GM23338 (cell line): ENCODE measurements around the gene UGT1A7. TPM values are rescaled to one million over a fixed set of nuclear protein-coding genes. Genes with fewer than 3 reads are reported as not detected.

Experiments used
- ATAC-seq: fragments of 200-7000 bp; cut with Tn5 transposase; 3 replicates; pipeline ENCODE4 v1.9.1; 2020
- DNase-seq: peaks from one replicate; pipeline ENCODE4 v3.0.0-alpha.2; 2015; ENCODE audit warnings: low spot score
- H2AFZ ChIP-seq: fragments of 200-600 bp; sonication (generic); 2 replicates; pipeline ENCODE4 v1.8.0; 2016; ENCODE audit warnings: antibody characterized with exemption, mild to moderate bottlenecking, moderate library complexity
- H3F3A ChIP-seq: fragments of 200-600 bp; sonication (generic); replicated peaks from 2 replicates; pipeline ENCODE4 v1.8.0; 2017; ENCODE audit warnings: antibody characterized with exemption, mixed run types, low read depth
- H3K27ac ChIP-seq: fragments of 200-600 bp; sonication (generic); 2 replicates; pipeline ENCODE4 v1.6.1; 2016; ENCODE audit warnings: low read depth
- H3K27me3 ChIP-seq: fragments of 200-600 bp; sonication (generic); 2 replicates; pipeline ENCODE4 v1.8.0; 2016; ENCODE audit warnings: mild to moderate bottlenecking, mixed run types, moderate library complexity; ENCODE audit not compliant: insufficient read depth
- H3K36me3 ChIP-seq: fragments of 200-600 bp; sonication (generic); 2 replicates; pipeline ENCODE4 v1.8.0; 2016; ENCODE audit warnings: mild to moderate bottlenecking; ENCODE audit not compliant: insufficient read depth
- H3K4me1 ChIP-seq: fragments of 200-600 bp; sonication (generic); 2 replicates; pipeline ENCODE4 v1.8.0; 2016; ENCODE audit warnings: mild to moderate bottlenecking, moderate library complexity; ENCODE audit not compliant: insufficient read depth
- H3K4me2 ChIP-seq: fragments of 200-600 bp; sonication (generic); 2 replicates; pipeline ENCODE4 v1.7.1; 2017; ENCODE audit warnings: mixed run types
- H3K4me3 ChIP-seq: fragments of 200-600 bp; sonication (generic); 2 replicates; pipeline ENCODE4 v1.6.1; 2016; ENCODE audit warnings: mixed run types
- H3K79me2 ChIP-seq: fragments of 200-600 bp; sonication (generic); replicated peaks from 2 replicates; pipeline ENCODE4 v1.8.0; 2017; ENCODE audit warnings: mild to moderate bottlenecking; ENCODE audit not compliant: insufficient read depth
- H3K9me2 ChIP-seq: fragments of 200-600 bp; sonication (generic); 2 replicates; pipeline ENCODE4 v1.8.0; 2017; ENCODE audit not compliant: insufficient read depth
- H4K20me1 ChIP-seq: fragments of 200-600 bp; sonication (generic); replicated peaks from 2 replicates; pipeline ENCODE4 v1.8.0; 2017; ENCODE audit warnings: mild to moderate bottlenecking; ENCODE audit not compliant: insufficient read depth
- H3K27ac Mint-ChIP-seq: 2 replicates; pipeline ENCODE4 v1.8.0; 2020; ENCODE audit warnings: inconsistent platforms, mild to moderate bottlenecking, moderate library complexity, mixed read lengths
- H3K27me3 Mint-ChIP-seq: 3 replicates; pipeline ENCODE4 v1.8.0; 2022; ENCODE audit warnings: low read depth, mild to moderate bottlenecking, moderate library complexity, mixed read lengths, inconsistent platforms; ENCODE audit not compliant: insufficient read depth, poor library complexity
- H3K36me3 Mint-ChIP-seq: 3 replicates; pipeline ENCODE4 v1.8.0; 2021; ENCODE audit warnings: low read depth, mild to moderate bottlenecking, inconsistent platforms, moderate library complexity, mixed read lengths
- H3K4me1 Mint-ChIP-seq: 3 replicates; pipeline ENCODE4 v1.8.0; 2020; ENCODE audit warnings: mild to moderate bottlenecking, inconsistent platforms, mixed read lengths
- H3K4me3 Mint-ChIP-seq: 3 replicates; pipeline ENCODE4 v1.8.0; 2021; ENCODE audit warnings: moderate library complexity, mild to moderate bottlenecking, inconsistent platforms, mixed read lengths
- H3K9me3 Mint-ChIP-seq: 3 replicates; pipeline ENCODE4 v1.8.0; 2020; ENCODE audit warnings: moderate library complexity, mild to moderate bottlenecking, inconsistent platforms, mixed read lengths
- ETS1 ChIP-seq: IDR thresholded peaks from 2 replicates; pipeline ENCODE4 v1.6.1; 2016; ENCODE audit warnings: antibody characterized with exemption
- NANOG ChIP-seq: IDR thresholded peaks from 2 replicates; pipeline ENCODE4 v1.6.1; 2016; ENCODE audit warnings: antibody characterized with exemption, borderline replicate concordance
- STAT1 ChIP-seq: IDR thresholded peaks from one replicate; pipeline ENCODE4 v1.6.1; 2016; ENCODE audit warnings: antibody characterized with exemption; ENCODE audit not compliant: unreplicated experiment
- ZNF114 ChIP-seq: fragments of 250-450 bp; sonication (Bioruptor Pico); IDR thresholded peaks from 2 replicates; pipeline ENCODE4 v1.5.0; 2020; ENCODE audit warnings: mild to moderate bottlenecking, moderate library complexity
- polyA plus RNA-seq: library from polyadenylated mRNA; unstranded; fragments of >200 nt; fragmentation: Nextera tagmentation; extraction: Ambion mirVana; gene quantifications from 2 replicates; pipeline ENCODE4 v1.2.1, GENCODE V29; 2016
- total RNA-seq: library from RNA; depleted of rRNA; stranded (reverse); fragments of >200 nt; shearing (Covaris generic); gene quantifications from 2 replicates; pipeline ENCODE4 v1.2.3, GENCODE V29; 2014
- TF ChIP-seq, protein P1 (sequence below): fragments of 250-450 bp; sonication (Bioruptor Pico); IDR thresholded peaks from 2 replicates; pipeline ENCODE4 v1.5.0; 2020; ENCODE audit warnings: mild to moderate bottlenecking, moderate library complexity

Gene UGT1A7
- total and polyA plus RNA-seq, 2 experiments from 2014 or later = not detected

DNA sequence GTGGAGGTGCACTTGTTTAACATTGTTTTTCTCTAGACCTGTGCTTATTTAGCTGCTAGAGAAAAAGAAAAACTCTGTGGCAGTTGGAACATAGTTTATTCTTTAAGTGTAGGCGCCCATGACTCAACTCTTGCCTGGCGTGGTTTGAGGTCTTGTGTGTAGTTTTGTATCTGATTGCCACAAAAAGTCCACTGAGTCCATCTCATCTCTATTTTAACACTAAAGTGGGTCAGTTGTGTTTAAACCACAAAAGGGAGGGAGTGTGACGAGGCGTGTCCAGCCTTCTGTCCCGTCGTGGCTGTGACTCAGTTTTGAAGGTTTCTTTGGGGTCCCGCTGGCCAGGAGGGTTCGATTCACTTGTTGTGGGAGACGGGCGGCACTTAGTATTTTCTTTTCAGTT is 25.3 kb upstream of the UGT1A7 start (continued):
- TF ChIP-seq, protein P1, sequence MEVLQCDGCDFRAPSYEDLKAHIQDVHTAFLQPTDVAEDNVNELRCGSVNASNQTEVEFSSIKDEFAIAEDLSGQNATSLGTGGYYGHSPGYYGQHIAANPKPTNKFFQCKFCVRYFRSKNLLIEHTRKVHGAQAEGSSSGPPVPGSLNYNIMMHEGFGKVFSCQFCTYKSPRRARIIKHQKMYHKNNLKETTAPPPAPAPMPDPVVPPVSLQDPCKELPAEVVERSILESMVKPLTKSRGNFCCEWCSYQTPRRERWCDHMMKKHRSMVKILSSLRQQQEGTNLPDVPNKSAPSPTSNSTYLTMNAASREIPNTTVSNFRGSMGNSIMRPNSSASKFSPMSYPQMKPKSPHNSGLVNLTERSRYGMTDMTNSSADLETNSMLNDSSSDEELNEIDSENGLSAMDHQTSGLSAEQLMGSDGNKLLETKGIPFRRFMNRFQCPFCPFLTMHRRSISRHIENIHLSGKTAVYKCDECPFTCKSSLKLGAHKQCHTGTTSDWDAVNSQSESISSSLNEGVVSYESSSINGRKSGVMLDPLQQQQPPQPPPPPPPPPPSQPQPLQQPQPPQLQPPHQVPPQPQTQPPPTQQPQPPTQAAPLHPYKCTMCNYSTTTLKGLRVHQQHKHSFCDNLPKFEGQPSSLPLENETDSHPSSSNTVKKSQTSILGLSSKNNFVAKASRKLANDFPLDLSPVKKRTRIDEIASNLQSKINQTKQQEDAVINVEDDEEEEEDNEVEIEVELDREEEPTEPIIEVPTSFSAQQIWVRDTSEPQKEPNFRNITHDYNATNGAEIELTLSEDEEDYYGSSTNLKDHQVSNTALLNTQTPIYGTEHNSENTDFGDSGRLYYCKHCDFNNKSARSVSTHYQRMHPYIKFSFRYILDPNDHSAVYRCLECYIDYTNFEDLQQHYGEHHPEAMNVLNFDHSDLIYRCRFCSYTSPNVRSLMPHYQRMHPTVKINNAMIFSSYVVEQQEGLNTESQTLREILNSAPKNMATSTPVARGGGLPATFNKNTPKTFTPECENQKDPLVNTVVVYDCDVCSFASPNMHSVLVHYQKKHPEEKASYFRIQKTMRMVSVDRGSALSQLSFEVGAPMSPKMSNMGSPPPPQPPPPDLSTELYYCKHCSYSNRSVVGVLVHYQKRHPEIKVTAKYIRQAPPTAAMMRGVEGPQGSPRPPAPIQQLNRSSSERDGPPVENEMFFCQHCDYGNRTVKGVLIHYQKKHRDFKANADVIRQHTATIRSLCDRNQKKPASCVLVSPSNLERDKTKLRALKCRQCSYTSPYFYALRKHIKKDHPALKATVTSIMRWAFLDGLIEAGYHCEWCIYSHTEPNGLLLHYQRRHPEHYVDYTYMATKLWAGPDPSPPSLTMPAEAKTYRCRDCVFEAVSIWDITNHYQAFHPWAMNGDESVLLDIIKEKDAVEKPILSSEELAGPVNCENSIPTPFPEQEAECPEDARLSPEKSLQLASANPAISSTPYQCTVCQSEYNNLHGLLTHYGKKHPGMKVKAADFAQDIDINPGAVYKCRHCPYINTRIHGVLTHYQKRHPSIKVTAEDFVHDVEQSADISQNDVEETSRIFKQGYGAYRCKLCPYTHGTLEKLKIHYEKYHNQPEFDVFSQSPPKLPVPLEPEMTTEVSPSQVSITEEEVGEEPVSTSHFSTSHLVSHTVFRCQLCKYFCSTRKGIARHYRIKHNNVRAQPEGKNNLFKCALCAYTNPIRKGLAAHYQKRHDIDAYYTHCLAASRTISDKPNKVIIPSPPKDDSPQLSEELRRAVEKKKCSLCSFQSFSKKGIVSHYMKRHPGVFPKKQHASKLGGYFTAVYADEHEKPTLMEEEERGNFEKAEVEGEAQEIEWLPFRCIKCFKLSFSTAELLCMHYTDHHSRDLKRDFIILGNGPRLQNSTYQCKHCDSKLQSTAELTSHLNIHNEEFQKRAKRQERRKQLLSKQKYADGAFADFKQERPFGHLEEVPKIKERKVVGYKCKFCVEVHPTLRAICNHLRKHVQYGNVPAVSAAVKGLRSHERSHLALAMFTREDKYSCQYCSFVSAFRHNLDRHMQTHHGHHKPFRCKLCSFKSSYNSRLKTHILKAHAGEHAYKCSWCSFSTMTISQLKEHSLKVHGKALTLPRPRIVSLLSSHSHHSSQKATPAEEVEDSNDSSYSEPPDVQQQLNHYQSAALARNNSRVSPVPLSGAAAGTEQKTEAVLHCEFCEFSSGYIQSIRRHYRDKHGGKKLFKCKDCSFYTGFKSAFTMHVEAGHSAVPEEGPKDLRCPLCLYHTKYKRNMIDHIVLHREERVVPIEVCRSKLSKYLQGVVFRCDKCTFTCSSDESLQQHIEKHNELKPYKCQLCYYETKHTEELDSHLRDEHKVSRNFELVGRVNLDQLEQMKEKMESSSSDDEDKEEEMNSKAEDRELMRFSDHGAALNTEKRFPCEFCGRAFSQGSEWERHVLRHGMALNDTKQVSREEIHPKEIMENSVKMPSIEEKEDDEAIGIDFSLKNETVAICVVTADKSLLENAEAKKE (CRISPR knock-in tag) = no peak
- no peak for TF ChIP-seq ZNF114 (CRISPR knock-in tag)
- TF ChIP-seq NANOG = no peak

- Histone ChIP-seq H2AFZ (no peak overlapping the region), H4K20me1 (no peaks in the 10 kb centered on the region), H3K27ac (no peak overlapping the region), H3K9me2 (0 out of 2 replicates have a peak, but pooled peaks cover 2% of the 10 kb centered on the region), H3K4me2 (no peak overlapping the region), H3F3A (no peaks in the 10 kb centered on the region), H3K4me1 (no peaks in the 10 kb centered on the region), H3K79me2 (no peaks in the 10 kb centered on the region), H3K36me3 (no peaks in the 10 kb centered on the region), H3K27me3 (no peaks in the 10 kb centered on the region), H3K4me3 (no peak overlapping the region)
- H3K36me3 Mint-ChIP-seq = no peaks in the 10 kb centered on the region
- TF ChIP-seq, protein P1 (CRISPR knock-in tag) = no peak
- TF ChIP-seq STAT1 = no peak
- TF ChIP-seq ETS1 = no peak
- H3K9me3 Mint-ChIP-seq = no peaks in the 10 kb centered on the region
- no peaks in the 10 kb centered on the region for H3K4me1 Mint-ChIP-seq
- H3K4me3 Mint-ChIP-seq = no peak overlapping the region
- no peaks in the 10 kb centered on the region for H3K27me3 Mint-ChIP-seq
- DNase-seq (no peak), ATAC-seq (no peak)
- no peak overlapping the region for H3K27ac Mint-ChIP-seq
Observed at GRCh38 chr2:233658610-233659009, 23.1 kb upstream of the UGT1A7 start.
